RCC 7860 (cell line): ENCODE data around the gene INPP5A.
"Not testable (repeated sequence)": the region's sequence is repeated elsewhere in the genome, so short reads cannot be mapped to it uniquely, and the experiment has no call there.

Experiments
- DNase-seq: peaks from one replicate; pipeline ENCODE4 v3.0.0-alpha.2; 2015; ENCODE audit warnings: low spot score
- FAIRE-seq: peaks from 2 replicates; lab custom pipeline; 2012; peaks lifted over from hg19 to GRCh38; lab: Jason Lieb, UNC

INPP5A gene

DNA sequence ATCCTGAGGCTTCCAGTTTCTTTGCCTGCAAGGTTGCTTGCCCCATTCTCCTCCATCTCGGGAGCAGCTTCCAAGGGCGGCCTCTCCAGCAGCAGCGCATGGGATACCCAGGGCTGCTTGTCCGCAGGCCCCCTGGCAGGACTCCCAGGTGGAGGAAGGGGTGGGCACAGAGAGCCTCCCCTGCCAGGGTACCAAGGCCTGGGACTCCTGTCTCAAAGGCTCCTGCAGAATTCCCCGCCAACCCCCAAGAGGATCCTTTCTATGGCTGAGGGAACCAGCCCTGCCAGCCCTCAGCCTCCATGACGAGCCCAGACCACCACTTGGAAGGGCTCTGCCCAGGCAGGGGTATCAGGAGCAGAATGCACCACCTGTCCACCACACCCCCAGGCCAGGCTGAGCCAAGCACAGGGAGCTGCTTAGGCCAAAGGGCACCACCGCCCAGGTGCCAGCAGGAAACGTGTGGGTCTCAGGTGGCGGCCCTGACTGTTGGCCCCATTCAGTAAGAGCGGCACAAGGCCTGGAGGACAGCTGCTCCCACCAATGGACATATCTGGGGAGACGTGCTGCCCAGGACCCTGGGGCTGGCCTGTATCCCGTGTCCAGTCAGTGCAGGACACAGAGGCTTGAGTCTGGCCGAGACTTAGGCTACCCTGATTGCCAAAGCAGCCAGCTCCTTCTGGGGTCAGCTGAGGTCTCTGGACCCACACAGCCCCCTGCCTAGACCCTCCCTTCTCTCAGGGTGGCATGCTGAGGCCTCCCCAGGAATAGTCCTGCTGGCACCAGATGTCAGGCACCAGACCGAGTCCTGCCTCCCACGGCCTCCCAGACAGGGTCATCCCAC is 33.8 kb upstream of the INPP5A start:
- no peak for DNase-seq
- no peak for FAIRE-seq

DNA sequence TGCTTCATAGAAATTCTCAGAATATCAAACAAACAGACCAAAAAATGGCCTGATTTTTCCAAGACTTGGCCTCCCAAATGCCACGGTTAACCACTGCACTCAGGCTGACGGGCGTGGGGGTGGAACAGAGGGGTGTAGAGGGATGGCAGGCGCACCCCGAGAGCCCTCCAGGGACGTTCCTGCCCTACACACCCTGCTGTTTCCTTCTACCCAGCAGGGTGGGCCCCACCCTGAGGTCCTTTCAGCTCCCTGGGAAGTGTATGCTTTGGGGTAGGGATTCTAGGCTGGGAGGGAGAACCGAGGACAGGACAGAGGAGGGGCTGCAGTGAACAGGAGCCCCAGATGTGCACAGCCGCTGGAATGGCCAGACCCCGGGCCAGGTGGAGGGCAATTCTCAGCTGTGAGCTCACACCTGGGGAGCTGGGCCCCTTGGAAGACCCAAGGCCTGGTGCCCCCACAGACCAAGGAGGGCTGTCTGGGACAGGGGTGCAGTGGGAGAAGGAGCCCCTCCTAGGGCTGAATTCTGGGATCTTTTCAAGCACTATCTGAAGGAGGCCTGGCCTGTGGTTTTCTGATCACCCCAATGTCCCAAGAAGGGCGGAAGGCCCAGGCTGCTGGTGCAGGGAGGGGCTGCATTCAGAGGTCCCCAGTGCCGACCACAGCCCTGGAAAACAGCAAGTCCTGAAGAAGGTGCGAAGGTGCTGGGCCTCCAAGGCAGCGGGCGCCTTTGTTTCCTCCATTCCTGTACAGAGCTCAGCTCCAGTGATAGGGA is 32.9 kb upstream of the INPP5A start:
- FAIRE-seq (no peak), DNase-seq (no peak)

DNA sequence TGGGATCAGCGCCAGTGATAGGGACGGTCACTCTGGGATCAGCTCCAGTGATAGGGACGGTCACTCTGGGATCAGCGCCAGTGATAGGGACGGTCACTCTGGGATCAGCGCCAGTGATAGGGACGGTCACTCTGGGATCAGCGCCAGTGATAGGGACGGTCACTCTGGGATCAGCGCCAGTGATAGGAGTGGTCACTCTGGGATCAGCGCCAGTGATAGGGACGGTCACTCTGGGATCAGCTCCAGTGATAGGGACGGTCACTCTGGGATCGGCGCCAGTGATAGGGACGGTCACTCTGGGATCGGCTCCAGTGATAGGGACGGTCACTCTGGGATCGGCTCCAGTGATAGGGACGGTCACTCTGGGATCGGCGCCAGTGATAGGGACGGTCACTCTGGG is 32.0 kb upstream of the INPP5A start:
- FAIRE-seq, DNase-seq: not testable (repeated sequence)

DNA sequence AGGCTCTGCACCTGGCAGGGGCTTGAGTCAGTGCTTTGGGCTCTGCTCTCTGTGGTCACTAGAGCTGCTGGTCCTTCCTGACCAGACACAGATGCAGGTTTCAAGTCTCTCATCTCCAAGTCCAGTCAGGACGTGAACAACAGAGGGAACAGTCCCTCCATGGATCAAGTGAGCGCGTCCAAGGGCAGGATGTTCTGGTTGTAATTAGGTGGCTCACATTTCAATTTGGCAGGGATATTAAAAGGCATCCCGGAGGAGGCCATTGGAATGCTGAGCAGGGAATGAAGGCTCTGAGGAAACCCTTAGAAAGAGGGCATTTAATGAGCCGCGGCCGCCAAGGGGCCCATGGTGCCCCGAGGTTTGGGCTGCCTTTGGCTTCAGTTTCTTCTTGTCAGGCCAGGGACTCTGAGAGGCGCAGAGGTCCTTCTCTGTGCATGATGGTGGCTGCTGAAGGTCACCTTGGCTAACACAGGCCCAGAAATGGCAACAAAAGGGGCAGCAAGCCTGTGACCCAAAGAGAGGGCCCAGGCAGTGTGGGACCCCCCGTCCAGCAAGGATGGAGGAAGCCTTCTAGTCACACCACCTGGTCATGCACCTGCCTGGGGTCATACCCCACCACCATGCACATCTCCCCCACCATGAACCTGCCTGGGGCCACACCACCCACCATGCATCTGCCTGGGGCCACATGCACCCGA is 30.7 kb upstream of the INPP5A start:
- FAIRE-seq (no peak), DNase-seq (no peak)

DNA sequence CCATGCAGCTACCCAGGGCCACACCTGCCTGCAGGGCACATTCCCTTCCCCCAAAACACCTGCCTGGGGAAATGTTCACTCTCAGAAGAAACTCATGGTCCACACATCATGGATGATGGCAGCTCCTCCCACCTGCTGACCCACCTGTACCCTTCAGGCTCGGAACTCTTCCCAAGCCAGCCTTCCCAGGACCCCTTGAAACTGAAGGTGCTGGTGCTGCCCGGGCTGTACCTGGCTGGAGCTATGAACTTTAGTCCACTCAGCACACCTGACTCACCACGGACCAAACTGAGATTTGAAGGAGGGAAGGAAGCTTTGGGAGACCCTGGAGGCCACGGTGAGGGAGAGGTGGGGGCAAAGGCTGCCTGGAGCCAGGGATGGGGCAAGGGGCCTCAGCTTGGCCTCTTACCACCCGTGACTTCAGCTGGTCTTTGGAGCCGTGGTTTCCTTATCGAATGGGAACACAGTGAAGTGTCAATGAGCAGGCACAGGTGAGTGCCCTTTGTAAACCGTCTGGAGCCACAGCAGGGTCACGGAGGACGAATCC is 30.1 kb upstream of the INPP5A start:
- no peak for FAIRE-seq
- DNase-seq, result no peak

DNA sequence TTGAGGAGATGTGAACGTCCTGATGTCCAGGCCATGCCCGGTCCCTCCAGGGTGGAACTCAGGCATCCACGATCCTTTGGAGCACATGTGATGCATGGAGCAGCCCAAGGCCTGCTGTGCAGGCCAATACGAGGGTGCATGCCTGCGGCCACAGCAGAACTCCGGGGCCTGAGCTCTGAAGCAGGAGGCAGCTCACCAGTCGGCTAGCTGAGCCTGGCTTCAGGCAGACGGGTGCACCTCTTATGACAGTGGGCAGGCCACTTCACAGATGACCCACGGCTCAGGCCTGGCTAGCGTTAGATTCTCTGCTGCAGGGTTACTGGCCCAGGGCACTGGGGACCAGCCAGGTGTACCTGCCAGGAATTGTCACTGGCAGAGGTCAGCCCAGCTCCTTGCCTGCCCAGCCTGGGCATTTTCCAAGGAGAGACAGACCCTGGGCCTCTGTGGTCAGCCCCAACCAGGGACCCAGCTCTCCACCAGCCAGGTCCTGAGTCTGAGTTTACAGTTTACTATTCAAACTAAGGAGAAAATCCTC is 29.6 kb upstream of the INPP5A start:
- DNase-seq, result no peak
- FAIRE-seq, result no peak

DNA sequence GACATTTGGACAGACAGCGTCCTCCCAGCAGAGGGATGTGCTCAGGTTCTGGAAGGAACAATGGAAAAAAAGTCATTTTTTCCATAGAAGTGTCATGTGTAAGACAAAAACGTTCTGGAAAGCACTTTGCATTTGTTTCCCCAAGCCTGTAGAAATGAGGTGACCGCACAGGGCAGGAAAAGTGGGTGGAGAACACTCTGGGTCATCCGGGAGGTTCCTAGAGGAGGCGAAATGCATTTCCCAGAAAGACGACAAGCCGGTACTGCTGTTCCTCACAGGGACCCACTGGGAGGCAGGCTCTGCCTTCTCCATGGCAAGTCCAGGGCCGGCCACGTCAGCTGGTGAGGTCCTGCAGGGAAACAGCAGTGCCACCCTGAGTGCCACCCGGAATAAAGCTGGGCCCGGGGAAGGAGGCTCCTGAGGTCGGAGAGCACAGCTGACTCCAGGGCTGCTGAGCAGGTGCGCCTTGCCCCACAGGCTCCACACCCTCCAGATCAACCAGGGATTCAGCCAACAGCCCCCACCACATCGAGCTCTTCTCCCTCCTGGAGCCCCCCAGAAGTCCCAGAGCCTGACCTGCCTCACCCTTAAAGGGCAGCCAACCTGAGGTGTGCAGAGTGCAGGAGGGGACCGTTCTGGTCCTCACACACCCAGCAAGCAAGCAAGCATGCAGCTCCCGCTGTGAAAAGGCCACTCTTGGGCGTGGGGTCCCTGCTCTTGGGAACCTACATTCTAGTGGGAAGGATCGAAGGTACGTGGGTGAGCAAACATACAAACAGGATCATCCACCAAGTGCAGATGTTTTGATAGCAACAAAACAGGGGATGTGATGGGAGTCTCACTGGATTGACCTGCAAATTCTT is 28.8 kb upstream of the INPP5A start:
- no peak for FAIRE-seq
- no peak for DNase-seq

DNA sequence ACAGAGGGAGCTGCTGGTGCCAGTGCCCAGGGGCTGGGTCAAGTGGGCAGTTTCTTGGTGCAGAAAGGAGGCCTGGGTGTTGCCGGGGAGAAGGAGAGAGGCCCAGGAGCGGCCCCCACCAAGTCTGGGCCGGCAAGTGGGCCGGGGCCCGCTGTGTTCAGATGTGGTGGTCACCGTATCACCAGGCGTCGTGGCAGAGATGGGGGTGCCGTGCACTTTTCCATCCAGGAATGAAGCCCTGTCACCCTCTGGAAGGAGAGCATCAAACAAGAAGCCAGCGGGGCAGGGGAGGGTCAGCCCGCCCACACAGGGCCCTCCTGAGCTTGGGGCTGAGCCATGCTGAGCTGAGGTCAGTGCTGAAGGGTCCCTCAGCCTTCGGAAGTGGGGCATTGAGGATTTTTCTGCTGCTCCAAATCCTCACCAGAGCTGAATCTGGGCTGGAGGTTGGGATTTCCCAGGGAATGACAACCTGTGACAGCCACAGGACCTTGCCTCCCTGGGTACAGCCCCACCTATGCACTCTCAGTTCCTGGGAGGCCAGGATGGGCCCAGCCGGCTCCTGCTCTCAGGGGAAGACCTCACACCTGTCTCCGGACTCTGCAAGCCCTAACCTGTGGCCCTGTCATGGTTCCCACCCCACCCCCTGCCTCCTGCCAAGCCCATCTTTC is 27.9 kb upstream of the INPP5A start:
- FAIRE-seq, result no peak
- no peak for DNase-seq

DNA sequence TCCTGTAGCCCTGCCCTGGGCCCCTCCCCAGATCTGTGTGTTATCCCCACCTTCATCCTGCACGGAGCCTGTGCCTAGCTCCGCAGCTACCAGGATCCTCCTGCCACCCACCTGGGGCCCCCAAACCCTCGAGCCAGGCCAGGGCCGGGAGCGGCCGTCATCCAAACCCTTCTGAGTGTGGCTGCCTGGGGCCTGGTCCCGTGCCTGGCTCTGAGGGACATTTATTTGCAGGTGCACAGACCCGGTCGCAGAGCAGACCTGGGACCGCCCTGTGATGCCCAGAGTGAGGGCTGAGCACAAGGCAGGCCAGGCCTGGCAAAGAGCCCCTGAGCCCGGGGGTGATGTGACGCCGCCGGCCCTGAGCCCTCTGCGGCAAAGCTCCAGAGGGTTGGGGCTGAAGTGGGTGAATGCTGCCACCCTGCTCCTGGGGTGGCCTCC is 27.4 kb upstream of the INPP5A start:
- no peak for FAIRE-seq

DNA sequence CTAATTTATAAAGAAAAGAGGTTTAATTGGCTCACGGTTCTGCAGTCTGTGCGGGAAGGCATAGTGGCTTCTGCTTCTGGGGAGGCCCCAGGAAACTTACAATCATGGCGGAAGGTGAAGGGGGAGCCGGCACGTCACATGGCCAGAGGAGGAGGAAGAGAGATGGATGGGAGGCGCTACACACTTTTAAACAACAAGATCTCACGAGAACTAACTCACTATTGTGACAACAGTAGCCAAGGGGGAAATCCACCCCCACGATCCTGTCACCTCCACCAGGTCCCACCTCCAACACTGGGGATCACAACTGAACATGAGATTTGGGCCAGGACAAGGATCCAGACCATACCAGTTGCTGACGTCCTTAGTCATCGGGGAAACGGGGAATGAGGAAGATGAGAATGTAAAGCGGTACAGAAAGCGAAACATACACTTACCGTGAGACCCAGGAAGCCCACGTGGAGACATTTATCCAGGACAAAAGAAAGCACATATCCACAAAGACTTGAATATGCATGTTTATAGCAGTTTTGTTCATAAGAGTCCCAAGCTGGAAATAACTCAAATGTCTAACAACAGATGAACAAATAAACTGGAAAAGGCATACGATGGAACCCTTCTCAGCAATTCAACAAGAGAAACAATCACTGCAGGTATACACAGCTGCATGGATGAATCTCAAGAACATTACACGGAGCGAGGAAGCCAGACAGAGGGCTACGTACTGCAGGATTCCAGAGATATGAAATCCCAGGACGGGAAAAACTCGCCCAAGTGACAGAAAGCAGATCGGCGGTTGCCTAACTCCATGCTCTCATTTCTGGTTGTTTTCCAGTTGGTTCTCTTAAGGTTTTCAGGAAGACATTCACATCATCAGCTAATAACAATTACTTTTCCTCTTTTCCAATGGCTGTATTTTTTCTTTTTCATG is 26.2 kb upstream of the INPP5A start:
- FAIRE-seq (no peak), DNase-seq (no peak)

More for the DNA sequence above, 27.4 kb upstream of the INPP5A start:
- no peak for DNase-seq

DNA sequence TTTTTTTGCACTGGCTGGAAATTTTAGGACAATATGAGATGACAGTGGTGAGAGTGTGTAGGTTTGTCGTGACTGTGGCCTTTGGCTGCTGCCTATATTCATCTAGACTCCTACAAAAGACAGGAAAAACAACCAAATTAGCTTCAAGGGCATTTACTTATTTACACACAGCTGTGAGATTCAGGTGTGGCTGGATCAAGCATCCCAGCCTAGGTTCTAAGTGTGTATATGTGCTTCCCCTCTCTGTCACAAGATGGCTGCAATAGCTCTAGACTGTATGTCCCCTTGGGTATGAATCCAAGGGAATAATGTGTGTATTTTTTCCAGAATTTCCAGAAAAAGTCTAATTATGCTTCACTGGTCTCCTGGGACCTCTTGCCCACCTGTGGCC is 25.5 kb upstream of the INPP5A start:
- DNase-seq (no peak), FAIRE-seq (no peak)

DNA sequence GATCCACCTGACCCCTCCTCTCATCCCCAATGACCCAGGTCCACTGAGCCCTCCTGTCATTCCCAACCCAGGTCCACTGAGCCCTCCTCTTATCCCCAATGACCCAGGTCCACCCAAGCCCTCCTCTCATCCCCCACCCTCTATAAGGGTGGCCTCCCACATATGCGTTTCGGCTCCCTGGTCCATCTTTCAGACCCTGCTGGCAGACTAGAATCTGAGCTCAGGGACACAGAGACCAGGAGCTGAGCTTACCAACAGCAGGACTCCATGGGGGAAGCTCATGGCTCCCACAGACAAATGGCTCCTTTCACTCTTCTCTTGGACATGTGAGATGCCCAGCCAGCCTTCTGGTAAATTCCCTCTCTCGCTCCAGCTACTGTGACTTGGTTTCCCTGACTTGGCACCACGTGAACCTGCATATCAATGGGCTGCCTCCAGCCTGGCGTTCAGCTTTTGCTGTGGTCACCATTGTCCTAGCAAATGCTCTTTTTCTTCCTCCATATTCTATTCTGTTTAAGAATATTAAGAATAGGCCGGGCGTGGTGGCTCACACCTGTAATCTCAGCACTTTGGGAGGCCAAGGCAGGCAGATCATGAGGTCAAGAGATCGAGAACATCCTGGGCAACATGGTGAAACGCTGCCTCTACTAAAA is 24.8 kb upstream of the INPP5A start:
- no peak for FAIRE-seq
- no peak for DNase-seq

DNA sequence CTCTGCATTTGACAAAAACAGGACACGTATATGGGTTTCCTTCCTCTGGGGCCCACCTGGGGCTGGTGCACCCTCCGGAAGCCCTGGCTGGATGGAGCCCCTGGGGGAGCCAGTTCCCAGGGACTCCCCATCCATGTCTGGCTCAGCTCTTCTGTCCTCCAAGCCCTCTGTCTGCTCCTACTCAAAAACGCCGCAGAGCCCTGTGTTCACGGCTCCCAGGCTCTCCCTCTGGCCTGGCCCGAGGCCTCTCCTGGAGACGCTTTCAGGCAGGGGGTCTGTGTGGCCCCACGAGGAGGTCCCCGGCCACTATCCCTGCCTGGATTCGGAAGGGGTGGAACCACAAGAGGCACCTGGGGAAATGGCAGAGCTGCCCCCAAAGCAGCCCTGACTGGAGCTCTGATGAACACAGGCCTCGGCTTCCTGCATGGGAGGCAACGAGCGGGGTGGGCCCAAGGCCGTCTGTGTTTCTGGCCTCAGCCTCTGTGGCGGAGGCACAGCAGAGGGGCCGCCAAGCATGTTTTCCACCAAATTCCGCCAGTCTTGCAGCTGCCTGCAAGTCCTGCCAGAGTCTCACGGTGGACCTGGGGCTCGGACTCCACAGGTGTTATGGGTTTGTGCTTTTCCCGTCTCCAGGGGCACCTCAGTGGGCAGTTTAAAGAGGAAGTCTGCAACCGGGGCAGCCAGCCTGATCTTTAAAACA is 22.6 kb upstream of the INPP5A start:
- FAIRE-seq, result no peak
- DNase-seq, result no peak

DNA sequence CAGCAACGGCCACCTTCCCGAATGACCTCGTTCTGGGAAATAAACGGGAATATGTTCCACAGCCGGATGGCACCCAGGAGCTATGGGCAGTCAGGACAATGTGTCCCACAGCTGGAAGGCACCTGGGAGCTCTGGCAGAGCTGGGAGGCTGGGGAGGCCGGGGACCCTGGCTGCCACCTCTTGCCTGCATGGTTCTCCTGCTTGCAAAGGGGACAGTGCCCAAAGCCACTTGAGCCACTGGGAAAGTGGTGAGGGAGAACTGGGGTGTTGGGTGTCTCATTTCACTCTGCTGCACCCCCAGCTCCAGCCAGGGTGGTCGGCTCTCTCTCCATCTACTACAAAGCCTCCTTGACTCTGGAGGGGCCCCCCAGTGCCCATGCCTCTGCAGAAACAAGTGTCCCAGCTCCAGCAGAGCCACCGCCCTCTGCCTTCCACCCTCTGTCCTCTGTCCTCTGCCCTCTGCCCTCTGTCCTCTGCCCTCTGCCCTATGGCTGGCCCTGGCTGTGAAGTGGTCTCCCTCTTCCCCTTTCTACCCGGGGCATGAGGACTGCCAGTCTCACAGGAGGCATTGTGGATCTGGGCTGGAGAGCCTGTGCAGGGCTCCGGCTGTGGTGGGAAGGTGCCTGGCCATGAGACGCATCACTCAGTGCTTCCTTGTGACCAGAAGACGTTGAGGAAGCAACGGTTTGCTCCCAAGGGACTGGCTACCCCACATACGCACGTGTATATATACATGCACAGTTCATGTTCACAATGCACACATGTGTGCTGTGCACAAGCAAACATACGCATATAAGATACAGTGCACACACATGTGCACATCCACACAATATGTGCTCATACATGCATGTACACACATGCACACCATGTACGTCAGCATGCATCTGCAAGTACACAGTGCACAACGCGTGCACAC is 21.5 kb upstream of the INPP5A start:
- DNase-seq (no peak), FAIRE-seq (no peak)

DNA sequence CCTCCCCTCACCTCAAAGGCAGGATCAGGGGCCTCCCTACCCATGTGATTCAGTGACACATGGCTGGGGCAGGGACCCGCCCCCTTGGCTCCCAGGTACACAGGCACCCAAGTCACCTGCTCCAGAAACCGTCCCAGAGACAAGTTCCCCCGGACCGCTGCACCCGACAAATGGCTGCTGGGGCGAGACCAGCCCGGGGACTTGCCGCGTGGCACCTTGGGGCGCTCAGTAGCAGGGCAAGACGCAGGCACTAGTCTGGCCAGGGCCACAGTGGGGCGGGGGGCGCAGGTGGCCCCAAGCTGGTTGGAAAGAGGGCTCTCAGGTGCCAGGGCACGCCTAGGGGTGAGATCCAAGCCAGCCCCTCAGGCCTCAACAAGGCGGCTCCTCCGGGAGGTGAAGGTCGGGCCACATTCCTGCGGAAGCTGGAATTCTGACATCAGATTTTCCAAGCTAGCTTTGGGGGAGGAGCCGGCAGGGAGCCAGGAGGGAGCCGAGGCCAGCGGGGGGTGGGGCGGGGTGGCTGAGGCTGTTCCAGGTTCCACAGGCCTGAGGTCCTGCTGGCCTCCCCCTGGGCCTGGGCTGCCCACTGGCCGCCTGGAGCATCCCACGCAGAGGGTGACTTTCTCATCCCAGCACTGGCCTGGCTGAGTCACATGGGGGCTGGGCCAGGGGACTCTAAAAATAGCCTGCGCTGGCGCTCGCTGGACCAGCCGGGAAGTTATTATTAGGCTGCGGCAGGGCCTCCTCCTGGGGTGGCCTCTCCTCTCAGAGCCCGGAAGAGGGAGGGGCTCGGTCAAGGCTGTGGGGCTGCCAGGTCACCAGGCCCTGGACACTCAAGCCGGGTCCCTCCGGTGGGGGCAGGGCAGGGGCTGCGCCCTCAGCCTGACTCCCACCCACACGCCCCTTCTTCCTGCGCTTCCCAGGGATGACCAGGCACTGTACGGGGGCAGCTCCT is 20.5 kb upstream of the INPP5A start:
- FAIRE-seq (peak; percentile 95), DNase-seq (peak; percentile 99)
